ENCODE results near the gene ASMTL.

The ASMTL gene

GRCh38 chrX:1400742-1401471 lies 51.8 kb downstream of the ASMTL start:
- no peak for DNase-seq

GRCh38 chrX:1400049-1400448 lies 52.7 kb downstream of the ASMTL start:
- no peak for DNase-seq

- DNase-seq = no peak
These were observed 54.0 kb downstream of the ASMTL start for GRCh38 chrX:1398431-1399340.

- DNase-seq = no peak
These were observed 55.1 kb downstream of the ASMTL start for GRCh38 chrX:1397441-1398270.

- no peak for DNase-seq
These were observed 55.7 kb downstream of the ASMTL start for GRCh38 chrX:1397001-1397400.

GRCh38 chrX:1395646-1396216 lies 57.0 kb downstream of the ASMTL start:
- no peak for DNase-seq

- DNase-seq = no peak
These were observed 57.8 kb downstream of the ASMTL start for GRCh38 chrX:1394731-1395501.

GRCh38 chrX:1393871-1394615 lies 58.7 kb downstream of the ASMTL start:
- DNase-seq = no peak

GRCh38 chrX:1392376-1393068 lies 60.2 kb downstream of the ASMTL start:
- DNase-seq = peak; percentile 74

GRCh38 chrX:1391707-1392375 lies 60.9 kb downstream of the ASMTL start, which contains the start of gene SLC25A6:
TSS of gene SLC25A6 (minus strand) at chrX:1392113. CDS start at chrX:1392009, 104 bp downstream.
- DNase-seq = peak; percentile 97

GRCh38 chrX:1391370-1391706 lies 61.4 kb downstream of the ASMTL start:
- DNase-seq = no peak

GRCh38 chrX:1390621-1391369 lies 61.9 kb downstream of the ASMTL start:
- no peak for DNase-seq

GRCh38 chrX:1389993-1390285 lies 62.8 kb downstream of the ASMTL start:
- no peak for DNase-seq

GRCh38 chrX:1389181-1389992 lies 63.3 kb downstream of the ASMTL start:
- DNase-seq = no peak

GRCh38 chrX:1388651-1389050 lies 64.1 kb downstream of the ASMTL start:
- no peak for DNase-seq

- DNase-seq = no peak
These were observed 65.5 kb downstream of the ASMTL start for GRCh38 chrX:1387141-1387776.

GRCh38 chrX:1386338-1387127 lies 66.2 kb downstream of the ASMTL start:
- no peak for DNase-seq
